ENCODE measurements around the gene MMP1.

- no peak for TF ChIP-seq CTCF (IDR thresholded peaks at IDR 0.05 in 2 of 3, conservative IDR thresholded peaks at IDR 0.05 in 1 of 3; ENCODE audit: borderline replicate concordance in 1 of 3, insufficient read depth in 1 of 3, low read depth in 2 of 3, low read length in 2 of 3)
- TF ChIP-seq POLR2A (IDR thresholded peaks at IDR 0.05; ENCODE audit: borderline replicate concordance, extremely low read depth, insufficient read depth, insufficient read length) = no peak
Observed at GRCh38 chr11:102837156-102837555, 39.2 kb upstream of the MMP1 start.
